Measurements from ENCODE around the gene LARGE1.

The LARGE1 gene

GRCh38 chr22:33903012-33903411, 17.3 kb downstream of the LARGE1 start:
- Histone ChIP-seq H2BK12ac (ENCODE audit: low read length) (no peak overlapping the region), H2BK120ac (ENCODE audit: insufficient read depth, low read length, poor library complexity) (no peak overlapping the region), H3K9me3 (ENCODE audit: insufficient read depth, low read depth, low read length) (no peaks in the 10 kb centered on the region), H4K12ac (ENCODE audit: low read depth, low read length) (no peak overlapping the region), H3K4ac (ENCODE audit: low read depth, low read length) (no peak overlapping the region), H3K4me1 (ENCODE audit: control insufficient read depth in 1 of 2, insufficient read depth in 2 of 2, low read length in 2 of 2) (peaks cover 0 to 3% of the 10 kb centered on the region in 2 experiments), H3K79me2 (ENCODE audit: control insufficient read depth, insufficient read depth, low read length, poor library complexity) (no peaks in the 10 kb centered on the region), H4K91ac (ENCODE audit: low read depth, low read length) (no peak overlapping the region), H3K27ac (ENCODE audit: low read depth, low read length) (no peak overlapping the region), H3K18ac (ENCODE audit: low read length) (no peak overlapping the region), H3K79me1 (ENCODE audit: low read length) (no peaks in the 10 kb centered on the region), H3K9ac (ENCODE audit: low read length) (no peak overlapping the region), H3K4me2 (ENCODE audit: low read length) (no peak overlapping the region), H3K23ac (ENCODE audit: low read length) (no peak overlapping the region), H3K27me3 (ENCODE audit: insufficient read depth, low read length) (no peaks in the 10 kb centered on the region), H3K14ac (ENCODE audit: low read length) (no peak overlapping the region), H3K36me3 (ENCODE audit: control insufficient read depth in 1 of 2, insufficient read depth in 2 of 2, low read length in 2 of 2) (peaks cover 0 to 3% of the 10 kb centered on the region in 2 experiments), H2BK5ac (ENCODE audit: low read depth, low read length, poor library complexity) (no peak overlapping the region), H2AFZ (ENCODE audit: insufficient read depth, low read length, poor library complexity) (no peak overlapping the region), H4K8ac (ENCODE audit: low read depth, low read length) (no peak overlapping the region), H2AK5ac (ENCODE audit: low read length) (no peak overlapping the region), H3K4me3 (ENCODE audit: low read depth, low read length) (no peak overlapping the region)
- no CpG with 5 or more reads among the region's 7 CpGs for WGBS (ENCODE audit: extremely low coverage, insufficient coverage, insufficient read length)
- no peak for DNase-seq

GRCh38 chr22:33902073-33902472, 18.2 kb downstream of the LARGE1 start:
- peaks cover 4 to 6% of the 10 kb centered on the region in 2 experiments for H3K4me1 ChIP-seq (ENCODE audit: control insufficient read depth in 1 of 2, insufficient read depth in 2 of 2, low read length in 2 of 2)
- no CpG with 5 or more reads among the region's 8 CpGs for WGBS (ENCODE audit: extremely low coverage, insufficient coverage, insufficient read length)
- H3K36me3 ChIP-seq (ENCODE audit: control insufficient read depth in 1 of 2, insufficient read depth in 2 of 2, low read length in 2 of 2) = no peaks in the 10 kb centered on the region
- H4K91ac ChIP-seq (ENCODE audit: low read depth, low read length) = no peak overlapping the region
- H3K9me3 ChIP-seq (ENCODE audit: insufficient read depth, low read depth, low read length) = no peaks in the 10 kb centered on the region
- no peak for DNase-seq
- no peak overlapping the region for H3K4me2 ChIP-seq (ENCODE audit: low read length)
- H4K12ac ChIP-seq (ENCODE audit: low read depth, low read length) = no peak overlapping the region
- no peak overlapping the region for H2BK12ac ChIP-seq (ENCODE audit: low read length)
- no peaks in the 10 kb centered on the region for H3K27me3 ChIP-seq (ENCODE audit: insufficient read depth, low read length)
- H3K79me2 ChIP-seq (ENCODE audit: control insufficient read depth, insufficient read depth, low read length, poor library complexity) = no peaks in the 10 kb centered on the region
- H3K4ac ChIP-seq (ENCODE audit: low read depth, low read length) = no peak overlapping the region
- no peak overlapping the region for H3K23ac ChIP-seq (ENCODE audit: low read length)
- H2BK120ac ChIP-seq (ENCODE audit: insufficient read depth, low read length, poor library complexity) = no peak overlapping the region
- no peak overlapping the region for H2BK5ac ChIP-seq (ENCODE audit: low read depth, low read length, poor library complexity)
- no peak overlapping the region for H2AFZ ChIP-seq (ENCODE audit: insufficient read depth, low read length, poor library complexity)
- no peak overlapping the region for H3K27ac ChIP-seq (ENCODE audit: low read depth, low read length)
- no peak overlapping the region for H3K14ac ChIP-seq (ENCODE audit: low read length)
- H3K9ac ChIP-seq (ENCODE audit: low read length) = no peak overlapping the region
- H3K79me1 ChIP-seq (ENCODE audit: low read length) = no peaks in the 10 kb centered on the region
- H4K8ac ChIP-seq (ENCODE audit: low read depth, low read length) = no peak overlapping the region
- no peak overlapping the region for H2AK5ac ChIP-seq (ENCODE audit: low read length)
- H3K18ac ChIP-seq (ENCODE audit: low read length) = no peak overlapping the region
- H3K4me3 ChIP-seq (ENCODE audit: low read depth, low read length) = no peak overlapping the region

- no peak overlapping the region for H3K4me3 ChIP-seq (ENCODE audit: low read depth, low read length)
- no peak overlapping the region for H3K9ac ChIP-seq (ENCODE audit: low read length)
- peaks cover 2% of the 10 kb centered on the region for H3K9me3 ChIP-seq (ENCODE audit: insufficient read depth, low read depth, low read length)
- H3K4me1 ChIP-seq (ENCODE audit: control insufficient read depth in 1 of 2, insufficient read depth in 2 of 2, low read length in 2 of 2) = peaks cover 6% of the 10 kb centered on the region in 2 experiments
- no peaks in the 10 kb centered on the region for H3K79me2 ChIP-seq (ENCODE audit: control insufficient read depth, insufficient read depth, low read length, poor library complexity)
- no peak overlapping the region for H4K91ac ChIP-seq (ENCODE audit: low read depth, low read length)
- no peak overlapping the region for H3K18ac ChIP-seq (ENCODE audit: low read length)
- no peak overlapping the region for H2AK5ac ChIP-seq (ENCODE audit: low read length)
- no peak for DNase-seq
- H3K27ac ChIP-seq (ENCODE audit: low read depth, low read length) = no peak overlapping the region
- H4K8ac ChIP-seq (ENCODE audit: low read depth, low read length) = no peak overlapping the region
- H2BK12ac ChIP-seq (ENCODE audit: low read length) = no peak overlapping the region
- H3K27me3 ChIP-seq (ENCODE audit: insufficient read depth, low read length) = no peaks in the 10 kb centered on the region
- H3K14ac ChIP-seq (ENCODE audit: low read length) = no peak overlapping the region
- no peak overlapping the region for H3K4ac ChIP-seq (ENCODE audit: low read depth, low read length)
- no peak overlapping the region for H3K23ac ChIP-seq (ENCODE audit: low read length)
- H2AFZ ChIP-seq (ENCODE audit: insufficient read depth, low read length, poor library complexity) = no peak overlapping the region
- H2BK5ac ChIP-seq (ENCODE audit: low read depth, low read length, poor library complexity) = no peak overlapping the region
- no peak overlapping the region for H2BK120ac ChIP-seq (ENCODE audit: insufficient read depth, low read length, poor library complexity)
- no peaks in the 10 kb centered on the region for H3K36me3 ChIP-seq (ENCODE audit: control insufficient read depth in 1 of 2, insufficient read depth in 2 of 2, low read length in 2 of 2)
- WGBS (ENCODE audit: extremely low coverage, insufficient coverage, insufficient read length) = no CpG with 5 or more reads among the region's 7 CpGs
- no peaks in the 10 kb centered on the region for H3K79me1 ChIP-seq (ENCODE audit: low read length)
- H3K4me2 ChIP-seq (ENCODE audit: low read length) = no peak overlapping the region
- H4K12ac ChIP-seq (ENCODE audit: low read depth, low read length) = no peak overlapping the region
Measured at GRCh38 chr22:33898121-33898520, 22.2 kb downstream of the LARGE1 start.

- no peak overlapping the region for H4K8ac ChIP-seq (ENCODE audit: low read depth, low read length)
- H3K9me3 ChIP-seq (ENCODE audit: insufficient read depth, low read depth, low read length) = peaks cover 2% of the 10 kb centered on the region
- no peak overlapping the region for H3K4ac ChIP-seq (ENCODE audit: low read depth, low read length)
- H2BK12ac ChIP-seq (ENCODE audit: low read length) = no peak overlapping the region
- H3K36me3 ChIP-seq (ENCODE audit: control insufficient read depth in 1 of 2, insufficient read depth in 2 of 2, low read length in 2 of 2) = no peaks in the 10 kb centered on the region
- no peaks in the 10 kb centered on the region for H3K79me2 ChIP-seq (ENCODE audit: control insufficient read depth, insufficient read depth, low read length, poor library complexity)
- peak overlapping the region; percentile 37 for H3K23ac ChIP-seq (ENCODE audit: low read length)
- H3K9ac ChIP-seq (ENCODE audit: low read length) = no peak overlapping the region
- H2AFZ ChIP-seq (ENCODE audit: insufficient read depth, low read length, poor library complexity) = no peak overlapping the region
- no peak overlapping the region for H3K4me3 ChIP-seq (ENCODE audit: low read depth, low read length)
- H3K4me2 ChIP-seq (ENCODE audit: low read length) = no peak overlapping the region
- no peak overlapping the region for H3K27ac ChIP-seq (ENCODE audit: low read depth, low read length)
- peaks cover 6% of the 10 kb centered on the region in 2 experiments for H3K4me1 ChIP-seq (ENCODE audit: control insufficient read depth in 1 of 2, insufficient read depth in 2 of 2, low read length in 2 of 2)
- H2BK5ac ChIP-seq (ENCODE audit: low read depth, low read length, poor library complexity) = no peak overlapping the region
- H3K79me1 ChIP-seq (ENCODE audit: low read length) = no peaks in the 10 kb centered on the region
- H4K12ac ChIP-seq (ENCODE audit: low read depth, low read length) = no peak overlapping the region
- H3K14ac ChIP-seq (ENCODE audit: low read length) = no peak overlapping the region
- no peak overlapping the region for H3K18ac ChIP-seq (ENCODE audit: low read length)
- H4K91ac ChIP-seq (ENCODE audit: low read depth, low read length) = no peak overlapping the region
- no peak overlapping the region for H2AK5ac ChIP-seq (ENCODE audit: low read length)
- no peaks in the 10 kb centered on the region for H3K27me3 ChIP-seq (ENCODE audit: insufficient read depth, low read length)
- no CpG with 5 or more reads among the region's 8 CpGs for WGBS (ENCODE audit: extremely low coverage, insufficient coverage, insufficient read length)
- no peak for DNase-seq
- no peak overlapping the region for H2BK120ac ChIP-seq (ENCODE audit: insufficient read depth, low read length, poor library complexity)
Measured at GRCh38 chr22:33897448-33897835, 22.8 kb downstream of the LARGE1 start.
